ENCODE results near the gene BTBD2. TPM values are rescaled to one million over a fixed set of nuclear protein-coding genes. Genes with fewer than 3 reads are reported as not detected.
A peak's percentile ranks its signal among the peaks of the same experiment; 100 is the strongest.

The BTBD2 gene
- total RNA-seq, 1 donor from 2014 or later: 65.9 TPM

DNA sequence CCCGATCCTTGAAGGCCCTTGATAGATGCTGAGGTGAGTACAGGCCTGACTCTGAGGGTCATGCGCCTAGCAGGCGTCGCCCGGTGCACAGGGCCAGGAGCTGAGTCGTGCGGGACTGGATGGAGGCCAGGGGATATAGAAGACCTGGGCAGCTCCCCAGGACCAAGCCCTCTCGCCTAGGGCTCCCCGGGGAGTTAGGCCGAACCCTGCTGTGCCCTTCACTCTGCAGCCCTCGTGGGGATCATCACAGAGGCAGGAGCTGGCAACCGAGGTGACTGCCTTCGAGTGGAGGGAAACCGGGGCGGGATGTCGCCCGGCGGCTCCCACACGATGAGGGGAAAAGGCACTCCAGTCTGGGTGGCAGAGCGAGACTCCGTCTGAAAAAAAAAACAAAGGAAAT lies 62.9 kb downstream of the BTBD2 start:
- peaks cover 2% of the 10 kb centered on the region for H3K36me3 Mint-ChIP-seq (ENCODE audit: low read depth)

GRCh38 chr19:1950640-1951039 lies 64.9 kb downstream of the BTBD2 start:
- no peak overlapping the region for H3K27ac Mint-ChIP-seq (ENCODE audit: unreplicated experiment)
- TF ChIP-seq CTCF (IDR thresholded peaks at IDR 0.05): no peak
- H3K36me3 Mint-ChIP-seq (ENCODE audit: low read depth): peaks cover 2% of the 10 kb centered on the region
- no peak for DNase-seq (ENCODE audit: low spot score)
- no peak overlapping the region for H3K4me3 Mint-ChIP-seq (ENCODE audit: unreplicated experiment)
- H3K4me1 Mint-ChIP-seq (ENCODE audit: low read depth): peaks cover 7% of the 10 kb centered on the region
- no peaks in the 10 kb centered on the region for H3K9me3 Mint-ChIP-seq (ENCODE audit: low read depth)
- H3K27me3 Mint-ChIP-seq (ENCODE audit: low read depth): no peaks in the 10 kb centered on the region

More for the DNA sequence above, 62.9 kb downstream of the BTBD2 start:
- Mint-ChIP-seq H3K9me3 (ENCODE audit: low read depth) (no peaks in the 10 kb centered on the region), H3K27me3 (ENCODE audit: low read depth) (no peaks in the 10 kb centered on the region), H3K27ac (ENCODE audit: unreplicated experiment) (no peak overlapping the region), H3K4me1 (ENCODE audit: low read depth) (peaks cover 4% of the 10 kb centered on the region), H3K4me3 (ENCODE audit: unreplicated experiment) (no peak overlapping the region)
- DNase-seq (ENCODE audit: low spot score): no peak
- TF ChIP-seq CTCF (IDR thresholded peaks at IDR 0.05): no peak

- Mint-ChIP-seq H3K36me3 (ENCODE audit: low read depth) (peaks cover 2% of the 10 kb centered on the region), H3K4me3 (ENCODE audit: unreplicated experiment) (no peak overlapping the region), H3K9me3 (ENCODE audit: low read depth) (no peaks in the 10 kb centered on the region), H3K4me1 (ENCODE audit: low read depth) (peaks cover 11% of the 10 kb centered on the region), H3K27me3 (ENCODE audit: low read depth) (no peaks in the 10 kb centered on the region), H3K27ac (ENCODE audit: unreplicated experiment) (no peak overlapping the region)
- DNase-seq (ENCODE audit: low spot score): no peak
- TF ChIP-seq CTCF (IDR thresholded peaks at IDR 0.05): no peak
Measured at GRCh38 chr19:1949304-1950101, 66.0 kb downstream of the BTBD2 start.

- H3K4me3 Mint-ChIP-seq (ENCODE audit: unreplicated experiment): no peak overlapping the region
- no peaks in the 10 kb centered on the region for H3K9me3 Mint-ChIP-seq (ENCODE audit: low read depth)
- no peak for DNase-seq (ENCODE audit: low spot score)
- peaks cover 2% of the 10 kb centered on the region for H3K36me3 Mint-ChIP-seq (ENCODE audit: low read depth)
- H3K4me1 Mint-ChIP-seq (ENCODE audit: low read depth): peaks cover 25% of the 10 kb centered on the region
- no peak overlapping the region for H3K27ac Mint-ChIP-seq (ENCODE audit: unreplicated experiment)
- H3K27me3 Mint-ChIP-seq (ENCODE audit: low read depth): no peaks in the 10 kb centered on the region
- TF ChIP-seq CTCF (IDR thresholded peaks at IDR 0.05): no peak
Measured at GRCh38 chr19:1947651-1948209, 67.8 kb downstream of the BTBD2 start.

DNA sequence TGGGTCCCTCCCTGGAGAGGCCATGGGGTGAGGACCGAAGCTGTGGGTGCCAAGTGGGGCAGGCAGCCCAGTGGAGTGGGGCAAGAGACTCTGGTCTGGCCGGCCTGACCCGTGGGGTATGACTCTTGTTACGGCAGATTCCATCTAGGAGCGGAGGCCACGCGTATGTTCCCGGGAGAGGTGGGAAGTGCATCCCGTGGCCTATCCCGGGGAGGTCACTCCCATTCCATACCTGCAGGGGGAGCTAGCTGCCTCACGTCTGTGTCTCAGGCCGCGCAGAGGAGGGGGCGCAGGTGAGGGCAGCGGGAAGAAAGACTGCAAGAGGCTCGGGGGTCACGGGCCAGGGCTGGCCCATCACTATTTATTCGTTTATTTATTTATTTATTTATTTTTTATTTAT lies 69.6 kb downstream of the BTBD2 start:
- H3K9me3 Mint-ChIP-seq (ENCODE audit: low read depth): no peaks in the 10 kb centered on the region
- no peak overlapping the region for H3K27ac Mint-ChIP-seq (ENCODE audit: unreplicated experiment)
- peak; percentile 78 for TF ChIP-seq CTCF (IDR thresholded peaks at IDR 0.05)
- H3K36me3 Mint-ChIP-seq (ENCODE audit: low read depth): no peaks in the 10 kb centered on the region
- H3K4me1 Mint-ChIP-seq (ENCODE audit: low read depth): peaks cover 26% of the 10 kb centered on the region
- no peak for DNase-seq (ENCODE audit: low spot score)
- no peaks in the 10 kb centered on the region for H3K27me3 Mint-ChIP-seq (ENCODE audit: low read depth)
- H3K4me3 Mint-ChIP-seq (ENCODE audit: unreplicated experiment): no peak overlapping the region
